Gastroesophageal sphincter (tissue), 3 donors: ENCODE data around the gene UBLCP1.

Source experiments
- EP300 ChIP-seq: sonication (generic); formaldehyde crosslinking; IDR thresholded peaks from one replicate; pipeline ENCODE4 v1.6.1; 2017; ENCODE audit warnings: antibody characterized with exemption, mild to moderate bottlenecking
- TF ChIP-seq, protein P1 (sequence below), 4 experiments: fragments of 200-600 bp in 2 of 4; fragments of 450-650 bp in 2 of 4; sonication (generic) in 1 of 4; IDR thresholded peaks; one replicate each; pipeline ENCODE4 v1.5.1; 2017 to 2019; ENCODE audit warnings: antibody characterized with exemption in 4 of 4, mild to moderate bottlenecking in 2 of 4, moderate library complexity in 2 of 4

DNA sequence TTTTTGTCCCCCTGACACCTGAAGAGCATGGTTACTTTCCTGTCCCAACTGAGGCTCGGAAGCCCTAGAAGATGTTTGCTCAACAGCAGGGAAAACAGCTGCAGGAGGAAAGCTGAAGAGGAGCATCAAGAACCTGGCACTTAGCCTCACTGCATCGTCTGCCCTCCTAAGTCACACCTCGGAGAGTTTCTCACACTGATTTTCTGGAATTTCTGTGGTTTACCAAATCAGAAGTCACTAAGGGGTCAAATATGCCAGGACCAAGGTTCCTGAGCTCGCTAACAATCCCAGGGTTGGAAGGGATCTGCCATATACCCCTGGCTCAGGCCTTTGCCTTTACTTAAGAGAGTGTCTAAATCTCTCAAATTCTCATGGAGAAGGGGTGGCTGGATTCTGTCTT is 61.9 kb downstream of the UBLCP1 start:
- TF ChIP-seq, protein P1, sequence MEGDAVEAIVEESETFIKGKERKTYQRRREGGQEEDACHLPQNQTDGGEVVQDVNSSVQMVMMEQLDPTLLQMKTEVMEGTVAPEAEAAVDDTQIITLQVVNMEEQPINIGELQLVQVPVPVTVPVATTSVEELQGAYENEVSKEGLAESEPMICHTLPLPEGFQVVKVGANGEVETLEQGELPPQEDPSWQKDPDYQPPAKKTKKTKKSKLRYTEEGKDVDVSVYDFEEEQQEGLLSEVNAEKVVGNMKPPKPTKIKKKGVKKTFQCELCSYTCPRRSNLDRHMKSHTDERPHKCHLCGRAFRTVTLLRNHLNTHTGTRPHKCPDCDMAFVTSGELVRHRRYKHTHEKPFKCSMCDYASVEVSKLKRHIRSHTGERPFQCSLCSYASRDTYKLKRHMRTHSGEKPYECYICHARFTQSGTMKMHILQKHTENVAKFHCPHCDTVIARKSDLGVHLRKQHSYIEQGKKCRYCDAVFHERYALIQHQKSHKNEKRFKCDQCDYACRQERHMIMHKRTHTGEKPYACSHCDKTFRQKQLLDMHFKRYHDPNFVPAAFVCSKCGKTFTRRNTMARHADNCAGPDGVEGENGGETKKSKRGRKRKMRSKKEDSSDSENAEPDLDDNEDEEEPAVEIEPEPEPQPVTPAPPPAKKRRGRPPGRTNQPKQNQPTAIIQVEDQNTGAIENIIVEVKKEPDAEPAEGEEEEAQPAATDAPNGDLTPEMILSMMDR (IDR thresholded peaks at IDR 0.05): no peak
- no peak for TF ChIP-seq EP300
